Stimulated activated naive CD8-positive, alpha-beta T cell treated with anti-CD3 and anti-CD28 coated beads, Interleukin-15, amount 100 ng/mL, for 72 hours (primary cell): ENCODE measurements around the gene EGFR.

ENCODE experiments used
- ATAC-seq: fragments of 150-1000 bp; cut with Tn5 transposase; 2 replicates; pipeline ENCODE4 v1.10.0; 2021; ENCODE audit warnings: mild to moderate bottlenecking, moderate library complexity
- DNase-seq, 2 donors: peaks; one replicate each; pipeline ENCODE4 v3.0.0; 2021 to 2022
- H3K27ac Mint-ChIP-seq, 2 donors: one replicate each; pipeline ENCODE4 v1.8.0; 2022; ENCODE audit warnings: mild to moderate bottlenecking in 2 of 2, mixed read lengths in 2 of 2, moderate library complexity in 2 of 2
- H3K27me3 Mint-ChIP-seq: one replicate; pipeline ENCODE4 v1.8.0; 2022; ENCODE audit warnings: mixed read lengths
- H3K4me1 Mint-ChIP-seq: one replicate; pipeline ENCODE4 v1.8.0; 2022; ENCODE audit warnings: mild to moderate bottlenecking, mixed read lengths
- H3K4me3 Mint-ChIP-seq, 2 donors: one replicate each; pipeline ENCODE4 v1.8.0; 2022; ENCODE audit warnings: mild to moderate bottlenecking in 2 of 2, mixed read lengths in 2 of 2, moderate library complexity in 1 of 2
- H3K9me3 Mint-ChIP-seq, 2 donors: one replicate each; pipeline ENCODE4 v1.8.0; 2022; ENCODE audit warnings: mixed read lengths in 2 of 2

The EGFR gene

GRCh38 chr7:55088107-55088506 lies 69.3 kb downstream of the EGFR start:
- Mint-ChIP-seq H3K4me3 (no peak overlapping the region), H3K4me1 (peaks cover 25% of the 10 kb centered on the region), H3K9me3 (no peaks in the 10 kb centered on the region), H3K27me3 (peaks cover 20% of the 10 kb centered on the region), H3K27ac (no peak overlapping the region)
- DNase-seq (no peak), ATAC-seq (no peak)

GRCh38 chr7:55088620-55089019 lies 69.8 kb downstream of the EGFR start:
- Mint-ChIP-seq H3K27ac (no peak overlapping the region), H3K4me3 (no peak overlapping the region), H3K9me3 (no peaks in the 10 kb centered on the region), H3K27me3 (peaks cover 20% of the 10 kb centered on the region), H3K4me1 (peaks cover 25% of the 10 kb centered on the region)
- ATAC-seq = no peak
- DNase-seq = no peak

- no peak overlapping the region for H3K4me3 Mint-ChIP-seq
- peaks cover 29% of the 10 kb centered on the region for H3K27me3 Mint-ChIP-seq
- no peak overlapping the region for H3K27ac Mint-ChIP-seq
- no peak for ATAC-seq
- no peak for DNase-seq
- peaks cover 9% of the 10 kb centered on the region for H3K4me1 Mint-ChIP-seq
- H3K9me3 Mint-ChIP-seq = no peaks in the 10 kb centered on the region
Observed at GRCh38 chr7:55092186-55092974, 73.6 kb downstream of the EGFR start.

- peaks cover 3% of the 10 kb centered on the region for H3K4me1 Mint-ChIP-seq
Observed at GRCh38 chr7:55092975-55093373, 74.2 kb downstream of the EGFR start.

GRCh38 chr7:55093674-55094073 lies 74.9 kb downstream of the EGFR start:
- H3K9me3 Mint-ChIP-seq = no peaks in the 10 kb centered on the region
- H3K27me3 Mint-ChIP-seq = peaks cover 29% of the 10 kb centered on the region
- H3K4me1 Mint-ChIP-seq = no peaks in the 10 kb centered on the region
- H3K4me3 Mint-ChIP-seq = no peak overlapping the region
- no peak for DNase-seq
- no peak for ATAC-seq
- no peak overlapping the region for H3K27ac Mint-ChIP-seq

More at GRCh38 chr7:55092975-55093373, 74.2 kb downstream of the EGFR start:
- DNase-seq = no peak
- no peaks in the 10 kb centered on the region for H3K9me3 Mint-ChIP-seq
- no peak for ATAC-seq
- no peak overlapping the region for H3K4me3 Mint-ChIP-seq
- H3K27me3 Mint-ChIP-seq = peaks cover 29% of the 10 kb centered on the region
- H3K27ac Mint-ChIP-seq = no peak overlapping the region

GRCh38 chr7:55094092-55094690 lies 75.4 kb downstream of the EGFR start:
- H3K27me3 Mint-ChIP-seq = peaks cover 35% of the 10 kb centered on the region
- DNase-seq = no peak
- no peak overlapping the region for H3K4me3 Mint-ChIP-seq
- no peak overlapping the region for H3K27ac Mint-ChIP-seq
- no peaks in the 10 kb centered on the region for H3K4me1 Mint-ChIP-seq
- no peaks in the 10 kb centered on the region for H3K9me3 Mint-ChIP-seq
- ATAC-seq = no peak

GRCh38 chr7:55095672-55096071 lies 76.9 kb downstream of the EGFR start:
- Mint-ChIP-seq H3K4me3 (no peak overlapping the region), H3K9me3 (no peaks in the 10 kb centered on the region), H3K4me1 (no peaks in the 10 kb centered on the region), H3K27me3 (peaks cover 44% of the 10 kb centered on the region), H3K27ac (no peak overlapping the region)
- DNase-seq = no peak
- ATAC-seq = peak; percentile 27

- Mint-ChIP-seq H3K4me1 (no peaks in the 10 kb centered on the region), H3K27ac (no peak overlapping the region), H3K4me3 (no peak overlapping the region), H3K27me3 (peaks cover 51% of the 10 kb centered on the region), H3K9me3 (no peaks in the 10 kb centered on the region)
- ATAC-seq (no peak), DNase-seq (no peak)
Observed at GRCh38 chr7:55096323-55096722, 77.5 kb downstream of the EGFR start.

- DNase-seq = no peak
- Mint-ChIP-seq H3K27me3 (peaks cover 58% of the 10 kb centered on the region), H3K4me3 (no peak overlapping the region), H3K9me3 (no peaks in the 10 kb centered on the region), H3K4me1 (no peaks in the 10 kb centered on the region), H3K27ac (no peak overlapping the region)
- ATAC-seq = no peak
Observed at GRCh38 chr7:55097100-55097499, 78.3 kb downstream of the EGFR start.

- H3K27me3 Mint-ChIP-seq = peaks cover 58% of the 10 kb centered on the region
- no peaks in the 10 kb centered on the region for H3K4me1 Mint-ChIP-seq
- no peaks in the 10 kb centered on the region for H3K9me3 Mint-ChIP-seq
- H3K4me3 Mint-ChIP-seq = no peak overlapping the region
- ATAC-seq (no peak), DNase-seq (no peak)
- H3K27ac Mint-ChIP-seq = no peak overlapping the region
Observed at GRCh38 chr7:55099066-55099820, 80.4 kb downstream of the EGFR start.

GRCh38 chr7:55099821-55100543 lies 81.2 kb downstream of the EGFR start:
- H3K9me3 Mint-ChIP-seq = no peaks in the 10 kb centered on the region
- ATAC-seq (no peak), DNase-seq (no peak)
- peaks cover 57% of the 10 kb centered on the region for H3K27me3 Mint-ChIP-seq
- peaks cover 6% of the 10 kb centered on the region for H3K4me1 Mint-ChIP-seq
- no peak overlapping the region for H3K4me3 Mint-ChIP-seq
- H3K27ac Mint-ChIP-seq = no peak overlapping the region

- DNase-seq (no peak), ATAC-seq (no peak)
- Mint-ChIP-seq H3K4me1 (peaks cover 13% of the 10 kb centered on the region), H3K27ac (no peak overlapping the region), H3K4me3 (no peak overlapping the region), H3K9me3 (no peaks in the 10 kb centered on the region), H3K27me3 (peaks cover 50% of the 10 kb centered on the region)
Observed at GRCh38 chr7:55100544-55101327, 81.9 kb downstream of the EGFR start.

GRCh38 chr7:55101359-55101758 lies 82.5 kb downstream of the EGFR start:
- Mint-ChIP-seq H3K27me3 (peaks cover 52% of the 10 kb centered on the region), H3K27ac (no peak overlapping the region), H3K4me1 (peaks cover 13% of the 10 kb centered on the region)

GRCh38 chr7:55104123-55104522 lies 85.3 kb downstream of the EGFR start:
- no peak for ATAC-seq

More at GRCh38 chr7:55101359-55101758, 82.5 kb downstream of the EGFR start:
- Mint-ChIP-seq H3K4me3 (no peak overlapping the region), H3K9me3 (no peaks in the 10 kb centered on the region)
- ATAC-seq (no peak), DNase-seq (no peak)

More at GRCh38 chr7:55104123-55104522, 85.3 kb downstream of the EGFR start:
- no peak for DNase-seq
- no peak overlapping the region for H3K4me3 Mint-ChIP-seq
- H3K27ac Mint-ChIP-seq = no peak overlapping the region
- H3K4me1 Mint-ChIP-seq = peaks cover 13% of the 10 kb centered on the region
- H3K27me3 Mint-ChIP-seq = peaks cover 67% of the 10 kb centered on the region
- H3K9me3 Mint-ChIP-seq = no peaks in the 10 kb centered on the region
